Smooth muscle cell (in vitro differentiated cells): ENCODE results near the gene SYTL3. TPM values are rescaled to one million over a fixed set of nuclear protein-coding genes. Genes with fewer than 3 reads are reported as not detected.

Experiments
- DNase-seq: peaks from one replicate; lab custom pipeline; 2025; ENCODE audit not compliant: unreplicated experiment; lab: John Stamatoyannopoulos, UW
- H2AFZ ChIP-seq: fragments of 200-600 bp; sonication (generic); 2 replicates; pipeline ENCODE4 v1.6.0; 2016; ENCODE audit warnings: antibody characterized with exemption, low read depth, mild to moderate bottlenecking
- H3F3A ChIP-seq: fragments of 200-600 bp; sonication (generic); 2 replicates; pipeline ENCODE4 v1.6.0; 2017; ENCODE audit warnings: antibody characterized with exemption, low read depth
- H3K27ac ChIP-seq: fragments of 200-600 bp; sonication (generic); 2 replicates; pipeline ENCODE4 v1.5.1; 2016; ENCODE audit warnings: low read depth, mild to moderate bottlenecking
- H3K27me3 ChIP-seq: fragments of 200-600 bp; sonication (generic); 2 replicates; pipeline ENCODE4 v1.6.1; 2016; ENCODE audit warnings: low read depth, mild to moderate bottlenecking
- H3K36me3 ChIP-seq: fragments of 200-600 bp; sonication (generic); 2 replicates; pipeline ENCODE4 v1.5.1; 2016; ENCODE audit warnings: low read depth
- H3K4me1 ChIP-seq: fragments of 200-600 bp; sonication (generic); 2 replicates; pipeline ENCODE4 v1.5.1; 2016; ENCODE audit warnings: low read depth
- H3K4me2 ChIP-seq: fragments of 200-600 bp; sonication (generic); 2 replicates; pipeline ENCODE4 v1.6.0; 2016; ENCODE audit warnings: mild to moderate bottlenecking
- H3K4me3 ChIP-seq: fragments of 200-600 bp; sonication (generic); 2 replicates; pipeline ENCODE4 v1.5.1; 2016; ENCODE audit warnings: mild to moderate bottlenecking
- H3K79me2 ChIP-seq: fragments of 200-600 bp; sonication (generic); 2 replicates; pipeline ENCODE4 v1.6.0; 2016; ENCODE audit warnings: low read depth, mild to moderate bottlenecking
- H3K9ac ChIP-seq: fragments of 200-600 bp; sonication (generic); 2 replicates; pipeline ENCODE4 v1.6.0; 2016; ENCODE audit warnings: low read depth
- H3K9me3 ChIP-seq: fragments of 200-600 bp; sonication (generic); replicated peaks from 2 replicates; pipeline ENCODE4 v1.5.1; 2016; ENCODE audit warnings: low read depth
- H4K20me1 ChIP-seq: fragments of 200-600 bp; sonication (generic); 2 replicates; pipeline ENCODE4 v1.6.0; 2016; ENCODE audit warnings: low read depth
- CTCF ChIP-seq: fragments of 200-600 bp; sonication (generic); IDR thresholded peaks from 2 replicates; pipeline ENCODE4 v1.5.1; 2017; ENCODE audit warnings: borderline replicate concordance, mild to moderate bottlenecking, antibody characterized with exemption; ENCODE audit not compliant: insufficient read depth, poor library complexity, severe bottlenecking
- WGBS: methylation state at CpG from one replicate; pipeline ENCODE4 v1.1.7; 2016; ENCODE audit warnings: low lambda C conversion rate; 5-methylcytosine and 5-hydroxymethylcytosine counted together
- polyA plus RNA-seq: library from polyadenylated mRNA; unstranded; fragments of >200 nt; fragmentation: Nextera tagmentation; extraction: Ambion mirVana; gene quantifications from 2 replicates; pipeline ENCODE4 v1.2.1, GENCODE V29; 2016
- total RNA-seq: library from RNA; depleted of rRNA; stranded (reverse); fragments of >200 nt; gene quantifications from 2 replicates; pipeline ENCODE4 v1.2.3, GENCODE V29; 2014

The SYTL3 gene
- total and polyA plus RNA-seq, 2 experiments from 2014 or later: 0.13 to 1.2 TPM

GRCh38 chr6:158619922-158620801 is 29.7 kb upstream of the SYTL3 start:
- no peaks in the 10 kb centered on the region for H3K4me1 ChIP-seq
- H4K20me1 ChIP-seq: no peaks in the 10 kb centered on the region
- DNase-seq: no peak
- H3K9me3 ChIP-seq: no peaks in the 10 kb centered on the region
- no peaks in the 10 kb centered on the region for H3K36me3 ChIP-seq
- 96% methylated on average over 17 of the region's 17 CpGs for WGBS
- no peaks in the 10 kb centered on the region for H3F3A ChIP-seq
- peaks cover 2% of the 10 kb centered on the region for H3K79me2 ChIP-seq
- no peak overlapping the region for H3K9ac ChIP-seq
- H3K27me3 ChIP-seq: no peaks in the 10 kb centered on the region
- TF ChIP-seq CTCF: no peak
- no peak overlapping the region for H2AFZ ChIP-seq
- no peak overlapping the region for H3K4me2 ChIP-seq
- H3K27ac ChIP-seq: no peak overlapping the region
- H3K4me3 ChIP-seq: no peak overlapping the region

DNA sequence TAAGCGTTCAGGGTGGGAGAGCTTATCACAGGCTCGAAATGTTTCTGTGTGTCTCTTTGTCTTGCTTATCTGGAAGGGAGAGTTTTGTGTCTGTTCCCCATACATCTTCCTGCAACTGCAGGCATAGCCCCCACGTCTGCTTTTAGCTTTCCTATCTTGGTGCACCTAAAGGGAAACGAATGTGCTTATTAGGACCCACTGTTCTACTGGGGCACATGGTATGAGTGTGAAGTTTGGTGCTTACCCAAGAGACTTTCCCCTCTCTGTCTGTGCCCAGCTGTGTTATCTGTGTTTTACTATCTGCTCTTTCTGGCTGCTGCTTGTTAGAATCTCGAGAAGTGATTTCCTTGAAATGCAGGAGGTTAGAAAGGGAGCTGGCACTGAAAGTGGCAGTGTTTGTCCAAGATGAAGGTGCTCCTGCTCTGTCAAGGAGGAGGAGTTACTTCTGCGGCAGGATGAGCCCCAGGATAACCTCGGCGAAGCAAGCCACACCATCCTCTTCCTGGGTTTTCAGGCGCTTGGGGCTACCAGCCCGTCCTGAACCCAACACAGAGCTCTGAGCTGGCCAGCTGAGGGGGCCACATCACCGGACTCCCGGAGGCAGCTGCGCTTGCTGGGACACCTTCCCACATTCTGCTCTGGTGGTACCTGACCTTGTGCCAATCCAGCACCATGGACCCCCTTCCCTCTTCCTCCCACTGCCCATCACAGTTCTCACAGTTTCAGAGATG is 28.7 kb upstream of the SYTL3 start:
- no peak for DNase-seq
- Histone ChIP-seq H2AFZ (no peak overlapping the region), H3K9me3 (no peaks in the 10 kb centered on the region), H3K79me2 (no peaks in the 10 kb centered on the region), H3K27me3 (no peaks in the 10 kb centered on the region), H4K20me1 (no peaks in the 10 kb centered on the region), H3K27ac (no peak overlapping the region), H3K4me2 (no peak overlapping the region), H3K36me3 (no peaks in the 10 kb centered on the region), H3K4me1 (no peaks in the 10 kb centered on the region), H3F3A (no peaks in the 10 kb centered on the region), H3K4me3 (no peak overlapping the region), H3K9ac (no peak overlapping the region)
- TF ChIP-seq CTCF: no peak
- WGBS: 87% methylated on average over 13 of the region's 13 CpGs

DNA sequence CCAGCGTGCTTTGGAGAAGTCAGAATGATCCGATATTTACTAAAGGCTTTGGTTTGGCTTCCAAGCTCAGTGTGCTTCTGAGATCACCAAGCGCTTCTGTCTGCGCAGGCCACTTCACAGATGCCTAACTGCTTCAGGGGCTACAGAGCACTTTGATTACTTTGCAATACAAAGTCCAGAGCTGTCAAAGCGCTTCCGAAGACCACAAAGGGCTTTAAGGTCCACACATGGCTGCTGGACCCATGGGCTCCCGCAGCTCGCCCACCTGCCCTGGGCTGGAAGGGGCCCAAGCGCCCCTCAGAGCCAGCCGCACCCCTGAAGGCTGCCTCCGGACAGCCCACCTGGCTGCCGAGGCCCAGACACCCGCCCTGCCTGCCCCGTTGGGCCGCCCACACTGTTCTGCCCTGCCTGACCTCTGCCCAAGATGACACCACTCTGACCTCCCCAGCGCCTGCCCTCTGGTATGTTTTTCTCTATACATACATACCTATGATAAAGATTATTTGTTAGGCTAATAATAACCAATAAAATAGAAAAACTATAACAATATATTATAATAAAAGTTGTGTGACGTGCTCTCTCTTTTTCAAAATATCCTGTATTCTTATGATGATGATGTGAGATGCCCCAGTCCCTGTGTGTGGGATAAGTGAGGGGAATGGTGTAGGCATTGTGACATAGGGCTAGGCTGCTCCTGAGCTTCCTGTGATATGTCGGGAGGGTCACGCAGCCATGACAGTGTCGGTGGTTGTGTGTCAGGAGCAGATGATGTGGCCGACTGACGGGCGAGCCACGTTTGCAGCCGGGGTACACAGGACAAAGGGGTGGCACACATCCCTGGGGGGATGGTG is 27.9 kb upstream of the SYTL3 start:
- Histone ChIP-seq H3K4me3 (no peak overlapping the region), H3K27me3 (no peaks in the 10 kb centered on the region), H3K9me3 (no peaks in the 10 kb centered on the region), H3K36me3 (no peaks in the 10 kb centered on the region), H2AFZ (no peak overlapping the region), H3K4me1 (no peaks in the 10 kb centered on the region), H4K20me1 (no peaks in the 10 kb centered on the region), H3K27ac (no peak overlapping the region), H3K4me2 (no peak overlapping the region), H3F3A (no peaks in the 10 kb centered on the region), H3K79me2 (no peaks in the 10 kb centered on the region), H3K9ac (no peak overlapping the region)
- no peak for DNase-seq
- TF ChIP-seq CTCF: no peak
- 97% methylated on average over 25 of the region's 25 CpGs for WGBS
